Glomerular visceral epithelial cell (primary cell): ENCODE measurements around the gene CELSR2.
"Not testable (repeated sequence)": the region's sequence is repeated elsewhere in the genome, so short reads cannot be mapped to it uniquely, and the experiment has no call there.

Experiments
- DNase-seq: peaks from one replicate; pipeline ENCODE4 v3.0.0-alpha.2; 2016; ENCODE audit errors: extremely low spot score

The CELSR2 gene, protein sequence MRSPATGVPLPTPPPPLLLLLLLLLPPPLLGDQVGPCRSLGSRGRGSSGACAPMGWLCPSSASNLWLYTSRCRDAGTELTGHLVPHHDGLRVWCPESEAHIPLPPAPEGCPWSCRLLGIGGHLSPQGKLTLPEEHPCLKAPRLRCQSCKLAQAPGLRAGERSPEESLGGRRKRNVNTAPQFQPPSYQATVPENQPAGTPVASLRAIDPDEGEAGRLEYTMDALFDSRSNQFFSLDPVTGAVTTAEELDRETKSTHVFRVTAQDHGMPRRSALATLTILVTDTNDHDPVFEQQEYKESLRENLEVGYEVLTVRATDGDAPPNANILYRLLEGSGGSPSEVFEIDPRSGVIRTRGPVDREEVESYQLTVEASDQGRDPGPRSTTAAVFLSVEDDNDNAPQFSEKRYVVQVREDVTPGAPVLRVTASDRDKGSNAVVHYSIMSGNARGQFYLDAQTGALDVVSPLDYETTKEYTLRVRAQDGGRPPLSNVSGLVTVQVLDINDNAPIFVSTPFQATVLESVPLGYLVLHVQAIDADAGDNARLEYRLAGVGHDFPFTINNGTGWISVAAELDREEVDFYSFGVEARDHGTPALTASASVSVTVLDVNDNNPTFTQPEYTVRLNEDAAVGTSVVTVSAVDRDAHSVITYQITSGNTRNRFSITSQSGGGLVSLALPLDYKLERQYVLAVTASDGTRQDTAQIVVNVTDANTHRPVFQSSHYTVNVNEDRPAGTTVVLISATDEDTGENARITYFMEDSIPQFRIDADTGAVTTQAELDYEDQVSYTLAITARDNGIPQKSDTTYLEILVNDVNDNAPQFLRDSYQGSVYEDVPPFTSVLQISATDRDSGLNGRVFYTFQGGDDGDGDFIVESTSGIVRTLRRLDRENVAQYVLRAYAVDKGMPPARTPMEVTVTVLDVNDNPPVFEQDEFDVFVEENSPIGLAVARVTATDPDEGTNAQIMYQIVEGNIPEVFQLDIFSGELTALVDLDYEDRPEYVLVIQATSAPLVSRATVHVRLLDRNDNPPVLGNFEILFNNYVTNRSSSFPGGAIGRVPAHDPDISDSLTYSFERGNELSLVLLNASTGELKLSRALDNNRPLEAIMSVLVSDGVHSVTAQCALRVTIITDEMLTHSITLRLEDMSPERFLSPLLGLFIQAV (N-terminal part only)

GRCh38 chr1:109248797-109249629 is at the start of gene CELSR2:
Gene CELSR2 (plus strand): TSS chr1:109249539. CDS start chr1:109250080, 541 bp downstream.
- DNase-seq = peak; percentile 75

- DNase-seq = no peak
Observed at GRCh38 chr1:109199710-109200109, 49.6 kb upstream of the CELSR2 start.

GRCh38 chr1:109201123-109201703 is 48.1 kb upstream of the CELSR2 start:
- DNase-seq = peak; percentile 68

- no peak for DNase-seq
Observed at GRCh38 chr1:109204484-109204883, 44.9 kb upstream of the CELSR2 start.

- DNase-seq = no peak
Observed at GRCh38 chr1:109206339-109206738, 43.0 kb upstream of the CELSR2 start.

DNA sequence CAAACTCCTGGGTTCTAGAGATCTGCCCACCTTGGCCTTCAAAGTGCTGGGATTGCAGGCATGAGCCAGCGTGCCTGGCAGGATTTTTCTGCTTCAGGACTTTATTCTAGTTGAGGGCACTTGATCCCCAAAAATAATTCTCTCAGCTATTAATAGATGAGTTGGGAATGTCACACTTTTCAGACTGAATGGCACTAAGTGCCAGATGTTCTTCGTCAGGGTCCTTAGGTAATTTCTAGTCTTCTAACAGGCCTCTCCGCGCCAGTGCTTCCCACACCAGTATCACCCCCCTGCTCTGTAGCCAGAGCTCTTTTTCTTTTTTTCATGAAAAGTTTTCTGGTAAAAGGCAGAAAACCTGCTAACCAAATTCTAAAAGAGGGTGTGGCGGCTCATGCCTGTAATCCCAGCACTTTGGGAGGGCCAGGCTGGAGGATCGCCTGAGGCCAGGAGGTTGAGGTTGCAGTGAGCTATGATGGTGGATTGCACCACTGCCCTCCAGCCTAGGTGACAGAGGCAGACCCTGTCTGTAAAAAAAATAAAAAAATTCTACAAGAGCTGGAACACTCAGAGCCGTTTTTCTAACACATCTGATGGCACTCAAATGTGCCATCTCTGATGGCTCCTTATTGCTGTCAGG is 41.8 kb upstream of the CELSR2 start:
- no peak for DNase-seq

DNA sequence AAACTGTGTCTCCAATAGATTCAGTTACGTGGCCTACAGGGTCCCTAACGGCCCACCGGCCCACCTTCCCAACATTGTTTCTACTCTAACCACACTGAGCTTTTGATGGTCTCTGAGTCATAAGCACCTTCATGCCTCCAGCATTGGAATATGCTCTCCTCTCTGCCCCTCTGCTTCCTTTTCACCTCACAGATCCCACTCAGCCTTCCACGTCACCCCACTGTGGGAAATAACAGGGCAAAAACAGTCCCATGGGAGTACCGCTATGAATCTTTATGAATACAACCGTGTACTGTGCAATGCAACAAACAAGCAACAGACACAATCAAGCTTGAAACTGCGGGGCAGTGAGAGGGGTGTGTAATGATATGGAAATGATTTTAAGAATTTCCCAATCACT is 40.9 kb upstream of the CELSR2 start:
- DNase-seq = no peak

GRCh38 chr1:109208836-109209463 is 40.4 kb upstream of the CELSR2 start:
- DNase-seq = no peak

GRCh38 chr1:109210058-109210457 is 39.3 kb upstream of the CELSR2 start:
- no peak for DNase-seq

- DNase-seq = no peak
Observed at GRCh38 chr1:109213345-109213823, 36.0 kb upstream of the CELSR2 start.

DNA sequence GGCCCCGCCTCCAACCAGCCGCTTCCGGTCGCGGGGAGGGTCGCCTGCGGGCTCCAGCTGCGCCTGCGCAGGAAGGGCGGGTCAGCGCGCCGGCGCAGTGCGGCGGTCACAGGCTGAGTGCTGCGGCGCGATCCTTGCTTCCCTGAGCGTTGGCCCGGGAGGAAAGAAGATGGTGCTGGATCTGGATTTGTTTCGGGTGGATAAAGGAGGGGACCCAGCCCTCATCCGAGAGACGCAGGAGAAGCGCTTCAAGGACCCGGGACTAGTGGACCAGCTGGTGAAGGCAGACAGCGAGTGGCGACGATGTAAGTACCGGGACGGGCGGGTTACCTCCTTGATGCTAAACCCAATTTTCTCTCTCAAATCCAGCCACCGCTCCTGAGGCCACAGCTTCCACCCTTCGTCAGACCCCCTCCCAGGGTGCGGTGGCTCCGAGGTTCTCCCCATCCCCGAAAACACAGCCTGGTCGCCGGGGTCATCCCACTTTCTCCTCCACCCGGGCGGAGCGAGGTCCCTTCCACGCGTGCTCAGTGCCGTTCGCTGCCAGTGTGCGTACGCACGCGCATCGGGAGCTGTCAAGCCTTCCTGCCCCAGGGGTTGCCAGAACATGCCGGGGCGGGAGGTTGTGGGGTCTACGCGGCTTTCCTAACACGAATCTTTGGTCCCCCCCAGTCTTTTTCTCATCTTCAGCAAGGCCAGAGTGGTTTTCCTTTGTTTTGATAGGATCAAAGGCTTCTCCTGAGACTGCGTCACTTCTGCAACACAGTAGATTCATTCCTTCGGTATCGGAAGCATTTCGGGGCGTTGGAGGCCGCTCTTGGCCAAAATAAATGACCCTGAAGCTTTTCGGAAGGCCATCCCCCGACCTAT is 35.3 kb upstream of the CELSR2 start, which contains the start of gene SARS1:
Gene SARS1, plus strand, starts transcription at position 95 of the 870 bp plus-strand sequence. Its CDS starts 75 bp downstream, at position 170.
- DNase-seq = peak; percentile 90

DNA sequence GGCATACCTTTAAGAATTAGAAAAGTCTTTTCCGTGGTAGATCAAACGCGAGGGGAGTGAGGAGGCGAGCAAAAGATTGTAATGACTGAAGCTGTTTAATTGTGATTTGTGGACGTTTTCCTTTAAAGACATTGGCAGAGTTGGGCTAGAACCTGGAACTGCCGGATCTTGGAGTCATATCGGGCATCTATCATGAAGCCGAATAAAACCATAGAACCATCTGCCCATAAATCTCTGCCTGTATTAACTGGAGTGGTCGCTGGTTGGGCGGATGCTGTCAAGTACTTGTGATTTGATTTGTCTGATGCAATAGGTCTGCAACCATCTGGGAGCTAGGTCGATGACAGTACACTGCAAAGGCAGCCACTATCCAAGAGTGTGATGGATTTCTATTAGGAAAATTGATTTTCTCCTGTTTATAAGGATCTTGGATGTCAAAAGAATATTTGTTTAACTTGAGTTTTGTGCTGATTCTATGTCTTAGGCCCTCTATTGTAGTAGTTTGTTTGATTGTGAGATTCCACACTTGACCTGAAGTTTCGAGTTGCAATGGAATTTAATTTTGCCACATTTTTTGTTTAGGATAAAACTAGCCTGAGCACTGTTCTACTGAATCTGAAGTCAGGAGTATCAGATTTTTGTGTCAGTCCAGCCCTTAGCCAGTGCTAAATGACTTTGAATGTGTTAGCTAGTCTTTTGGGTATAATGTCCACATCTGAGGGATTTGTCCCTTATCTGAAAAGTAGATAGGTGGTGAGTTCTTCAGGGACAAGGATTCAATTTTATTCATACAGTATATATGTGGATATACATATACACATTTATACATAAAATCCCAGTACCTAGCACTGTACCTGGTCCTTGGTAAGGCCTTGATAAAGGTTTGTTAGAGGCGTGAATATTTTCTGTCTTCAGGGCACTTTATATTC is 34.4 kb upstream of the CELSR2 start:
- peak; percentile 61 for DNase-seq

DNA sequence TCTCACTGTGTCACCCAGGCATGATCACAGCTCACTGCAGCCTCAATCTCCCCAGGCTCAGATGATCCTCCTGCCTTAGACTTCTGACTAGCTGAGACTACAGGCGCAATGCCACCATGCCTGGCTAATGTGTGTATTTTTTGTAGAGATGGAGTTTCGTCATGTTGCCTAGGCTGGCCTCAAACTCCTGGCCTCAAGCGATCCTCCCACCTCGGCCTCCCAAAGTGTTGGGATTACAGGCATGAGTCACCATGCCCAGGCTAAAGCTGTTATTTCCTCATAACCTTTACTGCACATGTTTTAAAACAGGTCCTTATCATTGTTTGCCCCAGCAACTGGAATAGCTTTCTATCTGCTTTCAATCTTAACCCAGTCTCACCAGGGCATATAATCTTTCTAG is 32.7 kb upstream of the CELSR2 start:
- DNase-seq = no peak

DNA sequence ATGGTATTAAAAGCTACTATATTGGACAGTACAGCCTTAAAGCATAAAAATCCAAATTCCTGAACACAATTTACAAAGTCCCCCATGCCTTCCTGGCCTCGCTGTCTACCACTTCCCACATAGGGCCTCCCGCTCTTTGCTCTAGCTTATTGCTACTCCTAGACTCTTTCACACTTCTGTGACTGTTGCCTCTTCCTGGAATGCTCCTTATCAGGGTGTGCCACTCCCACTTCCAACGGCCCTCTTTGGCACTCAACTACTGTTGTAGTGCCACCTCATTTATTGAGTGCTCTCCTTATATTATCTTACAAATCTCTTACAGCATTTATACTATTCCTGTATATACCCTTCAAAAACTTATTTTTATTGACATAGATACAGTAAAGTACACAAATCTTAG is 30.8 kb upstream of the CELSR2 start:
- no peak for DNase-seq

DNA sequence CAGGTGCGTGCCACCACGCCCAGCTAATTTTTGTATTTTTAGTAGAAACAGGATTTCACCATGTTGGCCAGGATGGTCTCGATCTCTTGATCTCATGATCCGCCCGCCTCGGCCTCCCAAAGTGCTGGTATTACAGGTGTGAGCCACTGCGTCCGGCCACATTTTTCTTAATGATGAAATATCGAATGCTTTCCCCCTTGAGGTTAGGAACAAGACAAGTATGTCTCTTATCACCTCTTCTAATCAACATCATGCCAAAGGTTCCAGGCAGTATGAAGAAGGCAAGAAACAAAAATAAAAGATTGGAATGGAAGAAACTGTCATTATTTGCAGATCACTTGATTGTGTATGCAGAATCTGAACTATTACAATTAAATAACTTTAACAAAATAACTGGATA is 28.1 kb upstream of the CELSR2 start:
- DNase-seq = not testable (repeated sequence)

GRCh38 chr1:109225308-109225707 is 24.0 kb upstream of the CELSR2 start:
- DNase-seq = no peak

DNA sequence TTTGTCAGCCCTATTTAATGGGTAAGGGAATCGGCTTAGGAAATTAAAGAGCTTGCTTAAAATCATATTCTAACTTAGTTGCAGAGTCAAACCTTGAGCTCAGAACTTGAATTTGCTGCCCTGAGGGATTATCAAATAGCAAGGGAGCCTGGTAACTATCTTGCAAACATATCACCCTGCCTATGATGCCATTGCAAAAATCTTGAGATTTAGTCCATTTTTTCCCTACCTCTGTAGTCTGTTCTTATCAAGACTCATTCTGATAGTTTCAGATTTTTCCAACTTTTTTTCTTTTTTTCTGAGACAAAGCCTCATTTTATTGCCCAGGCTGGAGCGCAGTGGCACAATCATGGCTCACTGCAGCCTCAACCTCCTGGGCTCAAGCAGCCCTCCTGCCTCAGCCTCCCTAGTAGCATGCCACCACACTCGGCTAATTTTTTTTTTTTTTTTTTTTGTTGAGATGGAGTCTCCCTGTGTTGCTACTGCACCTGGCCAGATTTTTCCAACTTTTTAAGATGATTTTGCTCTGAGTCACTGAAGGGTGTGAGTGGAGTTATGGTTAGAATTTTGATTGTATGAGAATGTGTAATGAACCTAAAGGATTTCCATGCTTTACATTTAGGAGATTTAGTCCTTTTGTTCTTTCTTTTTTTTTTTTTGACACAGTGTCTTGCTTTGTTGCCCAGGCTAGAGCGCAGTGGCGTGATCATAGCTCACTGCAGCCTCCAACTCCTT is 23.5 kb upstream of the CELSR2 start:
- DNase-seq = no peak
